ENCODE data around the gene CCDC69.

DNA sequence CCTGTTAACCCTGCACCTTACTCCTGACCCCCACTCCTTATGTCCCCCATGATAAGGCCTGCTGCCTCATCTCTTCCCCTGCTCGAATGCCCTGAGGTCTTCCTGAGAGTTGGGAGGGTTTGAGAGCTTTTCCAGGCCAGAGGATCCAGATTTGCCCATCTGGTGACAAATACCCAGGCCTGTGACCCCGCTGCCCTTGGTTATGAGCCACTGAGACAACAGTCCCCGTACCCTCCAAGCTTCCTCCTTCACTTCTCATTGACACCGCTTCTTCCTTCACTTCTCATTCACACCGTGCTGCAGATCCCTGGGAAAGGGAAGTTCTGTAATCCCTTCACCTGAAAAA is 29.7 kb upstream of the CCDC69 start:
- TF ChIP-seq, protein P1, sequence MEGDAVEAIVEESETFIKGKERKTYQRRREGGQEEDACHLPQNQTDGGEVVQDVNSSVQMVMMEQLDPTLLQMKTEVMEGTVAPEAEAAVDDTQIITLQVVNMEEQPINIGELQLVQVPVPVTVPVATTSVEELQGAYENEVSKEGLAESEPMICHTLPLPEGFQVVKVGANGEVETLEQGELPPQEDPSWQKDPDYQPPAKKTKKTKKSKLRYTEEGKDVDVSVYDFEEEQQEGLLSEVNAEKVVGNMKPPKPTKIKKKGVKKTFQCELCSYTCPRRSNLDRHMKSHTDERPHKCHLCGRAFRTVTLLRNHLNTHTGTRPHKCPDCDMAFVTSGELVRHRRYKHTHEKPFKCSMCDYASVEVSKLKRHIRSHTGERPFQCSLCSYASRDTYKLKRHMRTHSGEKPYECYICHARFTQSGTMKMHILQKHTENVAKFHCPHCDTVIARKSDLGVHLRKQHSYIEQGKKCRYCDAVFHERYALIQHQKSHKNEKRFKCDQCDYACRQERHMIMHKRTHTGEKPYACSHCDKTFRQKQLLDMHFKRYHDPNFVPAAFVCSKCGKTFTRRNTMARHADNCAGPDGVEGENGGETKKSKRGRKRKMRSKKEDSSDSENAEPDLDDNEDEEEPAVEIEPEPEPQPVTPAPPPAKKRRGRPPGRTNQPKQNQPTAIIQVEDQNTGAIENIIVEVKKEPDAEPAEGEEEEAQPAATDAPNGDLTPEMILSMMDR (IDR thresholded peaks at IDR 0.05 in 4 of 5, conservative IDR thresholded peaks at IDR 0.05 in 1 of 5), result no peak
- no peak for TF ChIP-seq POLR2A (IDR thresholded peaks at IDR 0.05)

Data from gastrocnemius medialis (tissue), 4 donors.